HEK293 (cell line): ENCODE data around the gene KRT14.

Experiments used
- CTCF ChIA-PET: fragments of 350-600 bp; formaldehyde crosslinking; extraction: SDS; loops from one replicate; lab custom pipeline; 2021; ENCODE audit warnings: antibody characterized with exemption; lab: Yijun Ruan, JAX
- POLR2A ChIA-PET: fragments of 300-600 bp; formaldehyde crosslinking; extraction: SDS; loops from one replicate; lab custom pipeline; 2020; ENCODE audit warnings: antibody characterized with exemption, inconsistent platforms; lab: Yijun Ruan, JAX
- H3K27ac ChIP-seq: fragments of 200-500 bp; sonication (Bioruptor generic); 2 replicates; pipeline ENCODE4 v1.5.1; 2014; ENCODE audit warnings: low read depth, low read length, control low read depth, inconsistent platforms; ENCODE audit errors: extremely low read depth
- H3K36me3 ChIP-seq, 2 experiments: fragments of 200-500 bp in 1 of 2; sonication (Bioruptor generic) in 1 of 2; 1 replicate in 1 of 2; 2 replicates in 1 of 2; pipeline ENCODE4 v1.5.1; 2014 to 2017; ENCODE audit warnings: inconsistent platforms in 2 of 2, low read length in 2 of 2; ENCODE audit not compliant: control insufficient read depth in 2 of 2, insufficient read depth in 1 of 2
- H3K4me1 ChIP-seq: fragments of 200-500 bp; sonication (Bioruptor generic); 2 replicates; pipeline ENCODE4 v1.5.1; 2014; ENCODE audit warnings: mild to moderate bottlenecking, low read length, inconsistent platforms; ENCODE audit not compliant: control insufficient read depth, insufficient read depth
- H3K4me3 ChIP-seq: 2 replicates; pipeline ENCODE4 v1.5.1; 2011; ENCODE audit warnings: low read depth, mild to moderate bottlenecking, control low read depth, low read length, moderate library complexity
- H3K9me3 ChIP-seq: fragments of 200-500 bp; sonication (Bioruptor generic); 2 replicates; pipeline ENCODE4 v1.5.1; 2014; ENCODE audit warnings: low read depth, low read length, inconsistent platforms; ENCODE audit not compliant: control insufficient read depth, insufficient read depth
- KLF1 ChIP-seq: fragments of 450-650 bp; formaldehyde crosslinking; IDR thresholded peaks from 2 replicates; pipeline ENCODE4 v1.5.1; 2016; ENCODE audit warnings: missing biosample characterization, missing genetic modification characterization
- KLF7 ChIP-seq: fragments of 450-650 bp; formaldehyde crosslinking; IDR thresholded peaks from 2 replicates; pipeline ENCODE4 v1.5.1; 2016; ENCODE audit warnings: missing biosample characterization, missing genetic modification characterization, borderline replicate concordance
- MYNN ChIP-seq: fragments of 450-650 bp; formaldehyde crosslinking; IDR thresholded peaks from 2 replicates; pipeline ENCODE4 v1.5.1; 2016; ENCODE audit warnings: missing biosample characterization, missing genetic modification characterization, borderline replicate concordance
- OSR2 ChIP-seq: fragments of 450-650 bp; formaldehyde crosslinking; IDR thresholded peaks from 2 replicates; pipeline ENCODE4 v1.5.1; 2016; ENCODE audit warnings: missing biosample characterization, missing genetic modification characterization
- PBX3 ChIP-seq: sonication (generic); formaldehyde crosslinking; IDR thresholded peaks from 2 replicates; pipeline ENCODE4 v1.8.1; 2022; ENCODE audit warnings: mild to moderate bottlenecking, moderate library complexity, missing genetic modification reagents
- SCRT2 ChIP-seq: fragments of 450-650 bp; formaldehyde crosslinking; IDR thresholded peaks from 2 replicates; pipeline ENCODE4 v1.5.1; 2016; ENCODE audit warnings: missing biosample characterization, missing genetic modification characterization
- SP3 ChIP-seq: fragments of 450-650 bp; formaldehyde crosslinking; IDR thresholded peaks from 2 replicates; pipeline ENCODE4 v1.5.1; 2016; ENCODE audit warnings: missing biosample characterization, missing genetic modification characterization
- YY2 ChIP-seq: fragments of 450-650 bp; formaldehyde crosslinking; IDR thresholded peaks from 2 replicates; pipeline ENCODE4 v1.5.1; 2016; ENCODE audit warnings: missing biosample characterization, missing genetic modification characterization
- ZBTB1 ChIP-seq: fragments of 450-650 bp; formaldehyde crosslinking; IDR thresholded peaks from 2 replicates; pipeline ENCODE4 v1.5.1; 2016; ENCODE audit warnings: missing biosample characterization, missing genetic modification characterization
- ZBTB44 ChIP-seq: fragments of 450-650 bp; IDR thresholded peaks from 2 replicates; pipeline ENCODE4 v1.5.1; 2018; ENCODE audit warnings: missing biosample characterization, mild to moderate bottlenecking, missing genetic modification characterization
- ZNF114 ChIP-seq: fragments of 450-650 bp; formaldehyde crosslinking; IDR thresholded peaks from 2 replicates; pipeline ENCODE4 v1.5.0; 2017; ENCODE audit warnings: missing biosample characterization, missing genetic modification characterization
- ZNF140 ChIP-seq: fragments of 450-650 bp; formaldehyde crosslinking; IDR thresholded peaks from 2 replicates; pipeline ENCODE4 v1.5.1; 2016; ENCODE audit warnings: missing biosample characterization, missing genetic modification characterization
- ZNF157 ChIP-seq: fragments of 450-650 bp; formaldehyde crosslinking; IDR thresholded peaks from 2 replicates; pipeline ENCODE4 v1.5.1; 2016; ENCODE audit warnings: missing biosample characterization, missing genetic modification characterization
- ZNF184 ChIP-seq: fragments of 450-650 bp; IDR thresholded peaks from 2 replicates; pipeline ENCODE4 v1.5.1; 2018; ENCODE audit warnings: missing biosample characterization, mild to moderate bottlenecking, missing genetic modification characterization
- ZNF214 ChIP-seq: fragments of 450-650 bp; formaldehyde crosslinking; IDR thresholded peaks from 2 replicates; pipeline ENCODE4 v1.5.1; 2017; ENCODE audit warnings: missing biosample characterization, mild to moderate bottlenecking, missing genetic modification characterization, borderline replicate concordance
- ZNF266 ChIP-seq: fragments of 450-650 bp; formaldehyde crosslinking; IDR thresholded peaks from 2 replicates; pipeline ENCODE4 v1.5.1; 2016; ENCODE audit warnings: missing biosample characterization, missing genetic modification characterization, low read depth
- ZNF311 ChIP-seq: fragments of 450-650 bp; formaldehyde crosslinking; IDR thresholded peaks from 2 replicates; pipeline ENCODE4 v1.5.1; 2017; ENCODE audit warnings: missing biosample characterization, missing genetic modification characterization, borderline replicate concordance
- ZNF324 ChIP-seq: fragments of 450-650 bp; formaldehyde crosslinking; IDR thresholded peaks from 2 replicates; pipeline ENCODE4 v1.5.1; 2016; ENCODE audit warnings: missing biosample characterization, missing genetic modification characterization
- ZNF391 ChIP-seq: fragments of 450-650 bp; formaldehyde crosslinking; IDR thresholded peaks from 2 replicates; pipeline ENCODE4 v1.5.1; 2016; ENCODE audit warnings: low read depth, missing biosample characterization, missing genetic modification characterization, borderline replicate concordance
- ZNF394 ChIP-seq: fragments of 450-650 bp; formaldehyde crosslinking; IDR thresholded peaks from 2 replicates; pipeline ENCODE4 v1.5.1; 2016; ENCODE audit warnings: missing biosample characterization, missing genetic modification characterization, mild to moderate bottlenecking, moderate library complexity, borderline replicate concordance
- ZNF398 ChIP-seq: fragments of 450-650 bp; formaldehyde crosslinking; IDR thresholded peaks from 2 replicates; pipeline ENCODE4 v1.5.1; 2017; ENCODE audit warnings: missing biosample characterization, missing genetic modification characterization
- ZNF501 ChIP-seq: fragments of 450-650 bp; formaldehyde crosslinking; IDR thresholded peaks from 2 replicates; pipeline ENCODE4 v1.5.1; 2016; ENCODE audit warnings: missing biosample characterization, missing genetic modification characterization
- ZNF529 ChIP-seq: fragments of 450-650 bp; formaldehyde crosslinking; IDR thresholded peaks from 2 replicates; pipeline ENCODE4 v1.5.1; 2017; ENCODE audit warnings: missing genetic modification characterization, missing biosample characterization; ENCODE audit not compliant: insufficient replicate concordance
- ZNF580 ChIP-seq: fragments of 450-650 bp; formaldehyde crosslinking; IDR thresholded peaks from 2 replicates; pipeline ENCODE4 v1.5.1; 2016; ENCODE audit warnings: missing biosample characterization, missing genetic modification characterization
- ZNF596 ChIP-seq: fragments of 450-650 bp; IDR thresholded peaks from 2 replicates; pipeline ENCODE4 v1.5.0; 2018; ENCODE audit warnings: missing biosample characterization, mild to moderate bottlenecking, missing genetic modification characterization, moderate library complexity
- ZNF670 ChIP-seq: fragments of 450-650 bp; formaldehyde crosslinking; IDR thresholded peaks from 2 replicates; pipeline ENCODE4 v1.5.1; 2016; ENCODE audit warnings: missing biosample characterization, missing genetic modification characterization, low read depth
- ZNF692 ChIP-seq: fragments of 450-650 bp; formaldehyde crosslinking; IDR thresholded peaks from 2 replicates; pipeline ENCODE4 v1.5.1; 2016; ENCODE audit warnings: missing biosample characterization, missing genetic modification characterization

Gene KRT14

GRCh38 chr17:41589301-41589700 lies 2.6 kb upstream of the KRT14 start:
- Histone ChIP-seq H3K27ac (no peak overlapping the region), H3K4me3 (no peak overlapping the region), H3K4me1 (no peaks in the 10 kb centered on the region), H3K9me3 (no peaks in the 10 kb centered on the region), H3K36me3 (no peaks in the 10 kb centered on the region)
- no peak for TF ChIP-seq ZBTB44 (tag by site-specific recombination)
- no peak for TF ChIP-seq ZNF596
- no peak for TF ChIP-seq ZNF529 (tag by site-specific recombination)
- TF ChIP-seq ZNF266: no peak
- TF ChIP-seq YY2 (tag by site-specific recombination): no peak
- no peak for TF ChIP-seq ZNF670
- TF ChIP-seq OSR2 (tag by site-specific recombination): no peak
- TF ChIP-seq ZNF114 (tag by site-specific recombination): no peak
- TF ChIP-seq ZNF157 (tag by site-specific recombination): no peak
- no peak for TF ChIP-seq ZNF501
- TF ChIP-seq ZNF324: no peak
- TF ChIP-seq ZNF214 (tag by site-specific recombination): no peak
- ChIA-PET POLR2A (interaction anchor here (0.6 kb wide), 1 partner anchor 126 kb away, joined by 5 read pairs; no protein-coding TSS in a partner anchor), CTCF (no interaction called here)

- CTCF ChIA-PET: interaction anchor here (0.5 to 1.4 kb wide), 6 partner anchors 9 to 1464 kb away, joined by 3 to 6 read pairs (median 4); partner anchors contain the start of gene KRTAP9-9
Measured at GRCh38 chr17:41588126-41588810, 1.6 kb upstream of the KRT14 start.

GRCh38 chr17:41585301-41586056 lies 1.2 kb downstream of the KRT14 start:
- CTCF ChIA-PET: interaction anchor here (1.4 to 2.0 kb wide), 2 partner anchors 37 to 63 kb away, joined by 4 to 10 read pairs; no protein-coding TSS in a partner anchor
- Histone ChIP-seq H3K27ac (no peak overlapping the region), H3K9me3 (no peaks in the 10 kb centered on the region), H3K4me3 (no peak overlapping the region), H3K4me1 (no peaks in the 10 kb centered on the region), H3K36me3 (no peaks in the 10 kb centered on the region)
- POLR2A ChIA-PET: no interaction called here
- no peak for TF ChIP-seq ZNF398 (tag by site-specific recombination)
- TF ChIP-seq KLF7 (tag by site-specific recombination): no peak
- TF ChIP-seq ZNF311 (tag by site-specific recombination): no peak
- TF ChIP-seq ZNF692 (tag by site-specific recombination): no peak
- TF ChIP-seq SCRT2 (tag by site-specific recombination): no peak
- no peak for TF ChIP-seq ZNF184 (tag by site-specific recombination)
- no peak for TF ChIP-seq ZNF140 (tag by site-specific recombination)
- no peak for TF ChIP-seq MYNN (tag by site-specific recombination)
- no peak for TF ChIP-seq ZNF580 (tag by site-specific recombination)
- TF ChIP-seq ZNF391 (tag by site-specific recombination): no peak
- TF ChIP-seq ZBTB1: no peak
- TF ChIP-seq PBX3 (CRISPR knock-in tag): no peak

More at GRCh38 chr17:41588126-41588810, 1.6 kb upstream of the KRT14 start:
- TF ChIP-seq ZNF394 (tag by site-specific recombination): no peak
- peak; percentile 80 for TF ChIP-seq KLF1 (tag by site-specific recombination)
- no peak for TF ChIP-seq SP3
- Histone ChIP-seq H3K36me3 (no peaks in the 10 kb centered on the region), H3K27ac (no peak overlapping the region), H3K4me3 (no peak overlapping the region), H3K9me3 (no peaks in the 10 kb centered on the region), H3K4me1 (no peaks in the 10 kb centered on the region)
- POLR2A ChIA-PET: interaction anchor here (0.6 kb wide), 1 partner anchor 125 kb away, joined by 5 read pairs; no protein-coding TSS in a partner anchor
